GM21576 (cell line): Measurements from ENCODE around the gene BBX.

Source experiments
- ATAC-seq: cut with Tn5 transposase; IDR thresholded peaks from one replicate; pipeline ENCODE4 v1.9.1; 2021; ENCODE audit warnings: mild to moderate bottlenecking, moderate library complexity; ENCODE audit not compliant: unreplicated experiment

BBX gene

DNA sequence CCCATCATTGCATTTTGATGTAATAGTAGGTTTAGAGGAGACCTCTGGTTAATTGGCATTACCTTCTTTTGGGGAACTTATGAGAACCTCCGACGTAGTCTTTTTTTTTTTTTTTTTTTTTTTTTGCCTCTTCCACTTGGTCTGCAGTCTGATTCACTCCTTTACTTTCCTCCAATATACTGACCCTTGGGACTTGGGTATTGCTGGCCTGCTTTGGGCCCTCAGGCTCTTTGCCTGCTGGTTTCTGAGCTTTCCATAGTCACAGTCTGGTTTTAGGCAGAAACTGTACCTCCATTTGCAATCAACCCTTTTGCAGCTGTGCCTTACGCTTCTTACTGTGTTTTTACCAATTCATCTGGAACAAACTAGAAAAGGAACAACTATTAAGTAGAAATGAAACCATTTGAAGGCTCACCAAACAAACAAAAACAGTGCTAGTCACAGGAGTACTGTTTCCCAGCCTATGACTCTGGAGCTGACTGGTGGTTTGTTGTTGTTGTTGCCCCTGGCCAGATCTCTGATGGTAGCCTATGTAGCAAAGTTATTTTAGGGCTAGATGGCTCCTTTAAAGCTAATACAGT, 272.8 kb downstream of the BBX start:
- no peak for ATAC-seq

DNA sequence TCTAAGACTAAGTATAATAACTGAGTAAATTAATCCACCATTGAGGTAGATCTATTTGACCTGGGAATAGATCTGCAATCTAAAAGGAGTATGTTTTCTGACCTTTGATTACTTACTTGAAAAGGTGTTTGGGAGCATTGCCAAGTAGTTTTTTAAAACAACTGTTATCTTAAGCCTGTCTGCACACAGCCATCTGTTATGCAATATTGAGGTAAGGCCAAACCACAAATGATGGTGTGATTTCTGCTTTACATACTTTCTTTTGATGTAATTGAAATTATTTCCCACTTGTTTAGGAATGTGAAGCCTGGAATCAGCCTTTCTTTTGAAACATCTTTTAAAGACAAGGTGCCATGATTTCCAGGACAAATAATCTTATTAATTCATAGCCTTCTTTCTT, 274.0 kb downstream of the BBX start:
- no peak for ATAC-seq

DNA sequence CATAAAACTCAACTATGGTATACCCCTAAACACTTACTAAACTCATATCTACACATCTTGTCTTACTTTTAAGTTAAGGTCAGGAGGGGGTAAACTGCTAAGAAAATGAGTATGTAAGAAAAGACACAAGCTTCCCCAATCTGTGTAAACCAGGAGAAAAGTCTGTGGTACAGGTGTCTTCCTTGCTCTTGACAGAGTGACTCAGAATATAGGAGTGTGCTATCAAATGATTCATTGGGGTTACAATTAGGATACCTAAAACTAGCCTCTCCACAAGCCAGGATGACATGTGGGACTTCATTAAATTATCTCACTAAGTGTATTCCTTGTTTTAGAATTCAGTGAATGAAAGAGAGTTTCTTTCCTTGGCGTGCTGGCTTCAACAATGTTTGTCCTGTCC, 274.8 kb downstream of the BBX start:
- no peak for ATAC-seq

DNA sequence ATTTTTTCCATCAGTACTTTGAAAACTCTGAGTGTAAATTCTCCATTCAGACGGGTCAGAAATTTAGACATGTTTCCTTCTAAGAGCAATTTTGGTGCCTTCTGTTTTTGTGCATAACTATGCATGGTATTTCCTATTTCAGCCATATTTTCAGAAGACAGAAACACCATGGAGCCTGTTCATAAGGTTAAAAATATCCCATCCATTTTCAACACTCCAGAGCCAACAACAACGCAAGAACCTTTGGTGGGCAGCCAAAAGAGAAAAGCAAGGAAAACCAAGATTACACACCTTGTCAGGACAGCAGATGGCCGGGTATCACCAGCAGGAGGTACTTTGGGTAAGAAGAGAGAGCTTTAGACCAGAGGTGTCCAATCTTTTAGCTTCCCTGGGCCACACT, 275.6 kb downstream of the BBX start:
- no peak for ATAC-seq

DNA sequence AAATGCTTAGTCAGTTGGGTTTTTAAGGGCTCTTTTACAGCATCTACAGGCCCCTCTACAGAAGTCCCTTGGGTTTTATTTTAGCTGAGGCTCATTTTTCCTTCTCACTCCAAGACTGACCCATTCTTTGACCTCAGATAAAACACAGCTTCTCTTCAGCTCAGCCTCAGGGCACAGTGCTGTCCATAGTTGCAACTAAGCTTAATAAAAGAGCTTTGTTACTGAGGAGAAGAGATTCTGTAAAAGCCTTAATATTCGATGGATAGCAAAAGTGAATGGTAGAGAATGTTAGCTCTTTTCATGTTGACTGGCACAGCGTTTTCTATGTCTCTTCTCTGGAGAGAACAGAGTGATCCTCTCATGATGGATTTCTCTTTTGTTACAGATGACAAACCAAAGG, 277.9 kb downstream of the BBX start:
- no peak for ATAC-seq

DNA sequence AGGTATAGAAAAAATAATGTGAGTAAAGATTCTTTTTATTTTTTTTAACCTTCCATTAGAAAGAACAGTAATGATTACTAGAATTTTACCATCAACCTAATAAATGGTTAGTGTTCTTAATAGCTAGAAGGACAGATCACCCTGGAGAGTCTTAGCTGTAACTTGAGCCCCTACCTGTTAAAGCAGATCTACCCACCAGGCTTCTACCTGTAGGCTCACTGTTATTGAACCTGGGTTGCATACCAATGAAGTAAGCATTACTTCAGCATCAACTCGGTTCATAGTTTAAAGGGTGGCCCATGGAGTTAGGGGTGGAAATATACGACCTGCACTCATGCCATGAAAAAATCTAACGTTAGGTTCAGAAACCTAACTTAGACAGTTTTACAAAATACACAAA, 280.4 kb downstream of the BBX start:
- ATAC-seq = no peak

DNA sequence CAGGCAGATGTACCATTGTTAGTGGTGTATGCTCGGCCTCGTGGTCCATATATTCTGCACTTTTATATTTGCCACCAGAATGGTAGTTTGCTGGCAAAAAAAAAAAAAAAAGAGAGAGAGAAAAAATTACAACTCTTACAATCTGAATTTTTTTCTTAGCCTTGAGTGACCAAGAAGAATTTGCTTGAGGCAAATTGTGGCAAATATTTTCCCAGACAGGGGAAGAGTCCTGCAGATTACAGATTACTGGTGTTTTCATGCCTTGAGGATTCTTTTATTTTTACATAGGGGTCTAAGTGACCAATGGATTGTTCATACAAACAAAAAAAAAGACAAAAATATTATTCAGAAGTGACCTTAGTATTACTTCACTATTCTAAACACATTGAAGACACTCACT, 283.3 kb downstream of the BBX start:
- ATAC-seq = no peak

DNA sequence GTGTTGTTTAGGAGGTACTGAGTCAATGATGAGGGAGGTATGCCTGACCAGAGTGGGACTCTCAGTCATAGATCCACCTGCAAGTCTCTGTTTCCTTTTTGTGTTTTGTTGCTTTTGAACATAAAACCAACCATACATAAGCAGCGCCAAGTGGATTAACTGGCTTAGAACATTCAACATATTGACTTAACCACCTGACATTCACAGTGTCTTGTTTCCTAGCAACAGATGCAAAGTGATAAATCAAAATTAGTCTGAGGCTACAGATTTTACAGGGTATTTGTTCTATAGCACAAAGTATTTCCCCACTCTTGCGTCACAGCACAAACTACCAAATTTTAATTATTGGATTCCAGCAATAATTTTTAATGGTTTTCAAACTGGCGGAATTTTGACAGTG, 283.8 kb downstream of the BBX start:
- no peak for ATAC-seq

DNA sequence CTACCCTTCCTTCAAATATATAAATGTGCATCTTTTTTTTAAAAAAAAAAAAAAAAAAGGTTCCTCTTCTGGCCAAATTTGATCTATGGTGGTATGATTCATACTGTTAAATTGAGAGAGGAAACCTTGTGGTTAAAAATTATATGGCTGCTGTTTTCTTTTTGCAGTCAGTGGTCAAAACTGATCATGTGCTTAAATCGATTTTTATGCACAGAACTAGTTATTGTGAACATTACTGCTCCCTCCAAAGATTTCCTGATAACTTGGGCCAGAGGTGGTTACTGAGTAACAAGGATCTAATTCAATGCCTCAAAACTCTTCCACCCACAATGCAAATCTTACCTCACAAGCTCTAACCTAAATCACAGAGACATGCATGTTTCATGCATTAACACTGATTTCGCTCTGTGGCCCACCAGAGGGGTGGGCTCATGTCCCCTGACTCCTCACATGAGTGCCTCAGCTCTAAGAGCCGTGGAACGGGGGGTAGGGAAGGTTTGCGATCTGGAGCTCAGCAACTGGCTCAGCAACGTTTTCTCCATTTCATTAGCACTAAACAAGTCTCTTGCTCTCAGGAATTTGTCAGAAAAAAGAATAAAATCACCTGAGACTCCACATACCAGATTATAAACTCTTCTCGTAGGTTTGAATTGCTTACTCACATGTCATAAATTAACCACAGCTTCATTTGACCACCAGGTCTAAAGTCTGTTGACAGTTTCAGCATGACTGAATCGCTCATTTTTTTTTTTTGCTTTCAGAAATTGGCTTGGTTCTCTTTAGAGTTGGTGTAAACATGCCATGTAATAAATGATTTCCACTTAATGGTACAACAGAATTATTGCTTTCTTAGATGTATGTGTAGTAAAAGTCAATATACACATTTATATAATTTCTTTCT, 287.7 kb downstream of the BBX start:
- ATAC-seq = peak; percentile 37

DNA sequence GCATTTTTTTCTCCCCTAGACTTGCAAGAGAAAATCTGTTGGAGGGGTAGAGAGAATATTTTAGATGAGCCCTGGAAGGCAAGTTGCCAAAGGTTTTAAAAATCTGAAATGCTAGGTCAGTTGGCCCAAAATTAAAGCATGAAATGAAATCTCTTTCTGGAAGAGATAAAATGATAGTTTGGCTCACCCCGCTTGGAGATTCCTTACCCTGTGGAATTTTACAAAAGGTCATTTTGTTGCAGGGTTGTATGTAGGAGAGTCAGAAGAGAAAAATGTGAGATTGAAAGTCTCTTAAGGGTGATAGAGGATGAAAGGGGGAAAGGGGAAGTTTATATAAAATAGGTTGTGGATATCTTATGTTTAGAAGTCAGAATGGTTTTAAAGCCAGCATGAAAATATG, 290.3 kb downstream of the BBX start:
- no peak for ATAC-seq

DNA sequence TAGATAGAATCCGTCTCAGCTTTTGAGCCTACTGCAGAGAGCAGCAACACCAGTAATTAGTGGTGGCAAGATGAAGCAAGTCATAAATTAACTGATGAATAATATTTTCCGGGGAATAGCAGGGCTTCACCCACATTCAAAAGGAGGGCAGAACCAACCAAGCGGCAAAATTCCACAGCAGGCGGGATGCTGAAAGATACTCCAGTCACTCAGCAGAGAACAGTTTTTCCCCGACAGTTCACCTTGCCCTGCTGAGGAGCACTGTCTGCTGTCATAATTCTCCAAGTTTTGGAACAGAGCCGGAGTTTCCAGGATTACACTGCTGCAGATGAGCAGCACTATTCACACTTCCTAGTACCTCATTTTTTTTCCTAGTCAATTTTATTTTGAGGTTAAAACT, 293.3 kb downstream of the BBX start:
- no peak for ATAC-seq

DNA sequence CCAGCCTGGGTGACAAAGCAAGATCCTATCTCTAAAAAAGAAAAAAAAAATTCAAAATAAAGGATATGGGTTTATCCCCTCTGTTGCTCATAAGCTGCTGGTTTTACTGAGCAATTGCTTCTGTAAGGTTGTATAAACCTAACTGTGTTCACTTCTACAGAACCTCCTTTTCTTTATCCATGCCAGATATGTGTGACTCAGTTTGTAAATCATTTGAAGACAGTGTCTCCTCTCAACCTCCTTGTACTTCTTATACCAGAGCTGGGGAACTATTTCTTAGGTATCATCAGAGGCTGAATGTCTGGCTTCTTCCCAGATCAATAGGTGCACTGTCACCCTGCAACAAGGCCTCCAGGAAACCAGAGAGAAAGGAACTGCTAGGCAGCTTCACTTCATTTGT, 294.3 kb downstream of the BBX start:
- no peak for ATAC-seq

DNA sequence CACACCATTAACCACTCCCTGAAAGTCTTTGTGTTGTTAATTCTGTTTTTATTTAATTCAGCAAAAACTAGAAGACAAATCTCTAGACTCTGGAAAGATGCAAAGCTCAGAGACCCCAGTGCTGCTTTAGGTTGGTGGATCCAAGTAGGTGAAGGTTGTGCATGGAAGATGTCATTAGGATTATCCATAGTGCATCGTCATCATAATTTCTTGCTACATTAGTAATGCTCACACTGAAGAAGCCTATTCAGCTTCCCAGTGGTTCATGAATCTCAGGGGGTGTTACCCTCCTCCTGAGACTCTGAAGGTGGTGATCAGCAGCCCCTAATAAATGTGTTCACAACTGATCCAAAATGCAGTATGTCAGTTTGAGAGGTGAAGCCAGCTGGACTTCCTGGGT, 295.3 kb downstream of the BBX start:
- no peak for ATAC-seq

DNA sequence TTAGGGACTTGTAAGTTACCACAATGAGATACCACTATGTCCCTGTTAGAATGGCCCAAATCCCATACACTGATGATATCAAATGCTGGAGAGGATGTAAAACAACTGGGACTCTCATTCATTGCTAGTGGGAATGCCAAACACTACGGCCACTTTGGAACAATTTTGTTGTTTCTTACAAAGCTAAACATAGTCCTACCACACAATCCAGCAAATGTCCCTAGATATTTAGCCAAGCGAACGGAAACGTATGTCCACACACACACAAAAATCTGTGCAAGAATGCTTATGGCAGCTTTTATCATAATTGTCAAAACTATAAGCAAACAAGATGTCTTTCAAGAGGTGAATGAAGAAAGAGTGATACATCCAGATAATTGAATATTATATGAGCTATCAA, 296.9 kb downstream of the BBX start:
- no peak for ATAC-seq

DNA sequence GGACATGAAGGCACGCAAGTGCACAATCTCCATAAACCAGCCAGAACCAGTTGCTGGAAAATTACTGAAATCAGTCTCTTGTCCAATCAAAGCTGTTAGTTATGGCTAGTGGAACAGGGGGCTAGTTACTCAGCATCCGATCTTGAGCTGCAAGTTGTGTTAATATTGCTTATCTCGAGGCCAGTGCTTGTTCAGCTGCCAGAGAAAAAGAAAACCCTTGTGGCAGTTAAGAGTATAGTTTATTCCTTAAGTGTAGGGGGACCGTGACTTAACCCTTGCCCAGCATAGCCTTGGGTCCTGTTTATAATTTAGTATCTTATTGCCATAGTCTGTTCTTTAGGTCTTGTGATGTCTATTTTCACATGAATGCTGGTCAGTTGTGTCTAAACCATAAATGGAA, 299.5 kb downstream of the BBX start:
- ATAC-seq = no peak

DNA sequence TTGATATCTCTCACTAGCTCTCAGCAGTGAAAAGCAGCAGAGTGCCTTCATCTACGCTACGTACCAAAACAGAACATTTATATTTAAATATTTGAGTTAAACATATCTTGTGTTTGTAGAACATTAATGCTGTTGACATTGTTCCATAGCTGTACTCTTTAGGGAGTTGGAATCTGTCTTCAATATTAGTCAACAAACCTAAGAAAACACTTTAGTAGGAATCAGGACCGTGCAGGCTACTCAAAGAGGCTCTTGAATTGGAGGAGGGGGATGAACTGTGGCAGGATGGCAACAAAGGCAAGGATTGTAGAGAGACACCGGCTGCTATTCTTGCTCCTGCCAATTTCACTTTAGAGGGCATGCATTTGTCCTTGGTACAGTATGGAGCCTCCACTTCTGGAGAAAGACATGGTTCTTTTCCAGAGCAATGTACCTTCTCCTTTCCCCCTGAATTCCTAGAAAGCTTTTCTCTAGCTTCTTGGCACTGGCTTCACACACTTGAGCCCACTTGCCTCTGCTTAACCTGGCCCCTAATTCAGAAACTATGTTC, 302.1 kb downstream of the BBX start:
- no peak for ATAC-seq

DNA sequence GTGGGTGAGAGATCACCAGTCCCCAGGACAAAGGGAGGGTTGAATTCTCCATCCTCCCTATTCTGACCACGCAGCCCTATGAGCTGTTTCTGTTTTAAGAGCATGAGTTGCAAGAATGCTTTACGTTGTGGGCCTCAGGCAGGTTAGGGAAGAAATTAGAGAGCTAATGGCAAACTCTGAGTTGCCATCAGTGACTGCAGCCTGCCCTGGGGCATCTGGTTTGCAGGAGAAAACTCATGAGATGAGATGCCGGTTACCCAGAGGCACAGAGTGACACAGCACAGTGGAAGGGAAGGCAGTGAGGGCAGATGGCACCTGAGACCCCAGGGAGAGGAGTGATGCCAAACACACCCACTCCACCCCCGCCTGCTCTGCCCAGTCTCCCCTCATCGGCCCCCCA, 302.8 kb downstream of the BBX start:
- no peak for ATAC-seq

DNA sequence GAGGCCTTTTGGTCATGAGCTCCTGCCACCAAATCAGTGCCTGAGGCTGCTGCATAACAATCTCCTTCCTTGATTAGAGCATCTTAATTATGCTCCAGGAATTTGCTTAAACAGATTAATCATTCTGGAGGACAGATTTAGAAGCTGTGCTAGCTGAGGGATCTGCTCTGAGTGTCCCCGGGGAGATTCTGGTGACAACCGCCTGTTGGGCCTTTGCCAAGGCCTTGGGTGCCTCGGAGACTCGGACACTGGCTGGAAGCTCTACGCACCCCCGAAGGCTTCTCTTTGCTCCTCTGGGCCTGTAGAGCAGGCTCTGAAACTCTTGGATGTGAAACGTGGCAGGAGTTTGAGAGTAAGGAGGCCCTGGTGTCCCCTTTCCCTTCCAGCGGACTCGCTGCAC, 304.0 kb downstream of the BBX start:
- no peak for ATAC-seq

DNA sequence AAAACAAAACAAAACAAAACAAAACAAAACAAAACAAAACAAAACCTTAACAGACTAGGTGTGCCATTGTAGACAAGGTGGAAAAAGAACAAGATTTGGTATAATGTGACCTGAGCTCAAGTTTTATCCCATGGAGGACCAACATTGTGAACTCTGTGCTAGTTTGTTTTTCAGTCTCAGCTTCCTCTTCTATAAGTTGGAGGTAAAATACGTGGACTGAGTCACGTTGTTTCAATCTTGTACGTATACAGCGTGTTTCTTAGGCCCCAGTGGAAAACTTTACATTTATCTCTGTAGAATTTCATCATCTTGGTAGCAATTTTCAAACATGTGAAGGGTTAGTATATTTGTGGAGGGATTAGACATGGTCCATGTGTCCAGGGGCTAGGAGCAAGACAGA, 306.4 kb downstream of the BBX start:
- no peak for ATAC-seq

DNA sequence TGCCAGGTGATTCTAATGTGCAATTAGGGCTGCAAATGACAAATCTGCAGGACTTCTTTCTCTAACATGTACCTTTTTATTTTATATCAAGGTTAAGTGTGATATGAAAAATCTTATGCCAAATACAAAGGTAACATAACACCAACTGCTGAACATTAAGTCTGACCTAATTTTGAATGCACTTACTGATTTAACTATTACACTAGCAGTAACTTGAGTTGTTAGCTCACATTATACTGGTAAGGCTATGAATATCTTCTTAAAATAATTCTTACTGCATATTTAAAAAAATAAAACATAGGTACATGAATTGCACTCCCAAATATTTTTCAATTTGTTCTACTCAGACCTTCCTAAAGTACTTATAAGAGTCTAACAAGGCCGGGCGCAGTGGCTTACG, 308.8 kb downstream of the BBX start:
- no peak for ATAC-seq

DNA sequence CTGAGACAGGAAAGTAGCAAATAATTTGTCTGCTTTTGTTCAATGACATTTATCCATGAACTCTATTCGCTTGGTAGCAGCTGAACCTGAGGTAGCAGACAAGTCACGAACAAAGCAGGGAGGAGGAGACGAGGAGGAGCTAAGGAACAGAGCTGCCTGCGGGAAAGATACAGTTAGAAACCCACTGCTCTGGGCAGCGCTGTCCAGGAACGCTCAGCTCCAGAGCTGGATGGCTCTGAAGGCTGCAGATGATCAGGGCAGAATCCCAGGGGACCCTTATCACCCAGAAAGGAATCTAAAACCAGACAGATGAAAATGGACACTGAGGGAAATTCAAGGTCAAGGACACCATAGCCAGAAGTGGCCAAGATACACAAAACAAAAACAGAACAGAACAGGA, 310.3 kb downstream of the BBX start:
- no peak for ATAC-seq

DNA sequence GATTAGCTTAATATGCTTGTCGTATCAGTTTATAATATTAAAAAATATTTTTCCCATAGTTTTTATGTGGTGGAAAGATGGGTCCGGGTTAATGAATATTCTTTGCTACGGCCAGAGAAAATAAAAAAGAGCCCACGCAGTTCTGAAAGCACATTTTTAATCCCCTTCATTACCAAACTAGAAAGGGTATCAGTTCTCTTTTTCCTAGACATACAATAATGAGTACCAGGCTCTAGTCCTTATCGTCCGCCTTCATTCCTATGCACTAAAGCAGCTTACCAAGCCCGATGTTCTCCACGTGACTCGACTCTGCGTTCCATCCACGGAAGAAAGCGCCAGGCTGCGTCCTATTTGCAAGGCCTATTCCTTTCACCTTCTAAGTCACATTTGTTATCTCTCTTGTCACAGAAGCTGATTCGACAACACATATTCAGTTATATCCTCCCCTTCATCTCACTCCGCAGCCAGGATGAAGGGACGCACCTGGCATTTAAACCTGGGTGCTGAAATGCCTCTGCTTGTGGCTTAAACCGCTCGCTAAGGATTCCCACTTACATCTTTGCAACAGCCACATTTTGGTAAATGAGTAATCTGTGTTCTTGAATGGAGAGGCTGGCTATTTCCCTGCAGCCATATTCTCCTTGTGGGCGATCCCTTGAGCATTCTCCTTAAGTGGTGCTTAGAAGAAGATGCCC, 311.1 kb downstream of the BBX start:
- ATAC-seq = no peak
